Measurements from ENCODE around the gene EIPR1.

EIPR1 gene

DNA sequence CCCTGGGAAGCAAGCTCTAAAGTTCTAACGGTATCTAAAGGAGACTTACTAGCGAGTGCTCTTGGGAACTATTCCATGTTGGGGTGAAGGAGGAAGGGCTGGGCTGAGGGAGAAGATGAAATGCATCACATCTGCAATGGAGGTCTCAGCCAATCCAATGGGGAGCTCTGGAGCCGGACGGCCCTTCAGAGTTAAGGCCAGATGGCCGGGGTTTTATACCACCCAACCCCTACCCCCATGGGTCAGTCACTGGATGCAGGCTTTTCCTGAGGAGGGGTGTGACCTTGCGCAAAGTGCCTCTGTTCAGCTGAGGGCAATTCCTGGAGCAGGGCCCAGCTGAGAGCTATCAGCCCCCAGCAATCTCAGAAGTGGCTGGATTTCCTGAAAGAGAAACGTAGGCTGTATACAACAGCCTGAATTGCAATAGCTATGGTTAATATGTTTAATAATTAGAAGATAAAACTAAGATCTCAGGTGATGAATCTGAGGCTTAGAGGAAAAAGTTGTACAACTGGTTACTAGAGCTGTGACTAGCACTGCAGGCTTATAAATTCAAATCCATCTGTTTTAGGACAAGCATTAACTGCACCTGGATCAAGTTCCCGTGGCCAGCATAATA lies 21.6 kb downstream of the EIPR1 start:
- DNase-seq = no peak

DNA sequence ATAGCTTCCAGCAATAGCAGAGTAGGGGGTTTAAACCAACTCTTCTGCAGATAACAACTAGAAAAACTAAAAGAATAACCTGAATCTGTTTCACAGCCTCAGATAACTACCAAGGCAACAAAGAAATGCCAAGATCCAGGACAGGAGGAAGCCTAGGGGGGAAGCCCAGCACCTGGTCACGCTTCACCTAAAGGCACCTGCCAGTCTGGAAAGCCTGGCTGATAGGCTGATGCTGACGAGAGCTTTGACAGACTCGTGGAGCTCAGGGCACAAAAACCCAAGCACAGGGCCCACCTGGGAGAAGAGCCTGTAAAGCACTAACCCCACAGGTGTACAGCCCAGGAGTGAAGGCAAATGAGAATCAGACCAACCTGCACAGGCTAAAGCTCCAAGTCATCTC lies 22.6 kb downstream of the EIPR1 start:
- DNase-seq = no peak

DNA sequence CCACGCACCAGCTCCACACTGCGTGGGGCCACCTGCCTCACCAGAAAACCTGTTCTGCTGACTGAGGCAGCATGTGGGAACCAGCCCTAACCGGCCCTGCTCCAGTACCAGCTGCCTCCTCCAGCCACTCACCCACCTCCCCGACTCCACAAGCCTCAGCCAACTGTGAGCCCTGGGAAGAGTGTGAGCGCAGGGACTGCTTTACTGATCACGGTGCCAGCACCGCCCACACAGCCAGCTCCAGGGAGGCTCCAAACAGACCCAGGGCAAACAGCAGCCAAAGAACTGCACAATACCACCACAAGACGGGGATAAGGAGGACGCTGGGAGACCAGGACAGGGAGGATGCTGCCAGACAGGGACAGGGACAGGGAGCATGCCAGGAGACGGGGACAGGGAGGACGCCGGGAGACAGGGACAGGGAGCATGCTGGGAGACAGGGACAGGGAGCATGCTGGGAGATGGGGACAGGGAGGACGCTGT lies 28.4 kb downstream of the EIPR1 start:
- peak; percentile 72 for DNase-seq

DNA sequence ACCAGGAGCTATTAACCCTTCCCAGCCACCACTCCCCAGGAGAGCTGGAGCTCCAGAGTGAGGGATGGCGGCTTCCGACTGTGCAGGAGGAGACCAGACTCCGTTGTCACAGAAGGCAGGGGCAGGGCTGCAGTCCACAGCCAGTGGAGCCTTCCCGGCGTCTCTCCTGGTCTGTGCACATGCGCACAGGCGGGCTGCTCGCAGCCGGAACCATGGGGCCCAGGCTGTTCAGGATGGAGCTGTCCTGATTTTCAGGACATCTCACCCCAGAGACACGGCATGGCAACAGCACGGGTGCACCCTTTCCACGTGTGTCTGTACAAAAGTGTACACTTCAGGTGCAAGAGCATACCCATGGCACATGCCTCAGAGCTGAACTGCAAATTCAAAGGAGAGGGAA lies 28.9 kb downstream of the EIPR1 start:
- peak; percentile 73 for DNase-seq

DNA sequence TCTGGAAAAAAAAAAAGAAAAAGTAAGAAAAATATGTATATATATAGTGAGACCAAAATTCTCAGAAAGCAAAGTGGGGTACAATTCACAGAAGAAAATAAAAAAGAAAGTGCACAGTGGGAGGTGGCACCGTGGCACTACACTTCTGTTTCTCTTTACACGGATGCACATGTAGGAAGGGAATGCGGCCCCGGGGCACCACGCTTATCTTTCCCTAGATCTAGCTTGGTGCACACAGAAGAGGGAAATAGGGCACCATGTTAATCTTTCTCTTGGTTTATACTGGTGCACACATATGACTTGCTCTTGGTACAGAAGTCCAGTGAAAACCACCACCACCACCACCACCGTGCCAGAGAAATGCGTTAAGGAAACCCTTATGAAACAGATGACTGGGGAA lies 32.0 kb downstream of the EIPR1 start:
- no peak for DNase-seq

DNA sequence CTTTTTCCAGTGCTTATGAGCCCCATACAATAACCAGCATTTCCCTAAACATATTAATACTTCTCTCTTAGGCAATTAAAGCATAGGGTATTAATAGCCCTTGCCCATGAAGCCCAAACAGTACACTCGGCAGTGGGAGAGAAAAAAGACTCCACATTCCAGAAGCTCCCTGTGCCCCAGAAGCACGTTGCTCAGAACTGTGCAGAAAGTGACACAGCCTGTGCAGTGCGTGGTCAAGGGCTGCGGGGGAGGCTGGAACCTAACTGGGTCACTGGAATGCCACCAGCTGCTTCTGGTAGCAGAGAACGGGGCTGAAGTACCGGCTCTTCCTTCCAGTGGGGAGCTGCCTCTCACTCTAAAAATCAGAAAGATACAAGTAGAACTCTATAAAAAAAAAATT lies 32.7 kb downstream of the EIPR1 start:
- DNase-seq = no peak

DNA sequence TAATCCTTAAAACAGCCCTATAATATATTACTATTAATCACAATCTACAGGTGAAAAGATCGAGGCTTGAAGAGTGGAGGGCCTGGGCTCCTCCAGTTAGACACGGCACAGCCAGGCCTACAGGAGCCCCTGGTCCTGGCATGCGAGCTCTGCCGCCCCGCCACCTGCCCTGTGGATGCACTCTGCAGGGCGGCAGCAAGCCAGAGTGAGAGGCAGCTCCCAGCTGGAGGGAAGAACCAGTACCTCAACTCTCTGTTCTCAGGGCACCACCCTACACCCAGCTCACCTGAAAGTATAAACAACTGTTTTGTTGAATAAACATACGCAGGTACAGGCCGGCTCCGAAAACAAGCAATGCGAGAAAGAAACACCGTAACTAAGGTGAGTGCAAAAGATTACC lies 34.6 kb downstream of the EIPR1 start:
- no peak for DNase-seq

DNA sequence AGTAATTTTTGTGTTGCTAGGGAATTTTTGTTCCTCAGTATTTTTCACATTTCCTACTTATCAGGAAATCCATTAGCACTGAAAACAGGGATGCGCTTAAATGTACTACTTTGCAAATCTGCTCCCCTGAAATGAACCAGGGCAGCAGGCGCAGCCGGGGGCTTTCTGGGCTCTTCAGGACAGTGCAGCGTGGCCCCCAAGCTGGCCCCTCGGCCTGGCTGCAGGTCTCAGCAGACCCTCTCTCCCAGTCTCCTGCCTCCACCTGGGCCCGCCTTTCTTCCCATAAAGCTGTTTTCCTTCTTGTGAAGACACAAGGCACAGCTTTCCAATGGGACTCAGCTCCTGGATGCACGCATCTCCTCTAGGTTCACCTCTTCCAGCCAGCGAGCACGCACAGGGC lies 35.3 kb downstream of the EIPR1 start:
- DNase-seq = no peak

DNA sequence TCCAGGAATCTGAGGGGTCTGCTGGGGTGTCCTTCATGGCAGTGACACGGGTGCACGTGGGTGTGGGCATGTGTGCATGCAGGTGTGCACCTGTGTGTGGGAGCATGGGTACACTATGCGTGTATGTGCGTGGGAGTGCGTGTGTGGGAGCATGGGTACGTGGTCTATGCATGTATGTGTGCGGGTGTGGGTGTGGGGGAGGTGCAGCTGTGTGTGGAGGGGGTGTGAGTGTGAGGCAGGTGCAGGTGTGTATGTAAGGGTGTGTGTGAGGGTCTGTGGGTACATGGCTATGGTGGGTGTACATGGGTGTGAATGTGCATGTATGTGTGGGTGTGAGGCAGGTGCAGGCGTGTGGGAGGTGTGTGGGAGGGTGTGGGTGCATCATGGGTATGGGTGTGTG lies 36.3 kb downstream of the EIPR1 start:
- DNase-seq = no peak

DNA sequence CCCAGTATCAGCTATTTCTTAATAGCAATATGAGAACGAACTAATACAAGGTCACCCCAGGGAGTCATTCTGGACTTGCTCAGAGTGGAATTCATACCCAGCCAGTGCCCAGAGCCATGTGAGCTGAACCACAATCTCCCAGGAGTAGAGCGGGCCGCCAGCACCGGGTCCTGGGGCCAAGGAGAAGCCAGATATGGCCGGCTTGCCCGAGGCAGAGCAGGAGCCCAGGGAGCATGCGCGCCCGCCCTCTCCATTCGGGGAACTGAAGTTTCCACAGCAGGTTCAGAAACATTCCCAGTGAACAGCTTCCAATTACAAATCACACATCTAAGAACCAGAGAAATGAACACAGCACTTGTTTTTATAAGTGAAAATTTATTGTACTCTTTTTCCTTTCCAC lies 37.5 kb downstream of the EIPR1 start:
- no peak for DNase-seq

DNA sequence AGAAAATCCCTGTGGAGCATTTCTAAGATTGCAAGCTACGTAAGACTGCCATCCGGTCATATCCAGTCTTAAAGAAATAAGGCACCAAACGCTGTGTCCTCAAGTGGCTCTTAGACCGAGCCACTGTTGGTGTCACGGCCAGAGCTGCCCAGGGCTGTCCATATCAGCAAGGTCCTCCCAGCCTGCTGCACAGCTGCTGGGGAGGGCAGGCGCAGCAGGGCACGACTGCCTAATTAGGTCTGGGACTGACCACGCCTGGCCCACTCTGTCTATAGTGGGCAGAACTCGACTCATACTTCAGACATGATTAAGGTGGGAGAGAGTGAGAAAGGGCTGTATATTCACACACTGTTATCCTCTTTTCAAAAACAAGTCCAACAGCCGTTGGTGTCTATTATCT lies 39.3 kb downstream of the EIPR1 start:
- no peak for DNase-seq

DNA sequence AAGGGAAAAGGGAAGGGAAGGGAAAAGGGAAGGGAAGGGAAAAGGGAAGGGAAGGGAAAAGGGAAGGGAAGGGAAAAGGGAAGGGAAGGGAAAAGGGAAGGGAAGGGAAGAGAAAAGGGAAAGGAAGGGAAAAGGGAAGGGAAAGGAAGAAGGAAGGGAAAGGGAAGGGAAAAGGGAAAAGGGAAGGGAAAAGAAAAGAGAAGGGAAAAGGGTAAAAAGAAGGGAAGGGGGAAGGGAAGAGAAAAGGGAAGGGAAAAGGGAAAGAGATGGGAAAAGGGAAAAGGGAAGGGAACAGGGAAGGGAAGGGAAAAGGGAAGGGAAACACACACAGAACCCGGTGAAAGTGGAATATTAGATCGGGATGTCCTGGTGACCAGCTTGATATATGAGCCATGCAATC lies 40.8 kb downstream of the EIPR1 start:
- no peak for DNase-seq

DNA sequence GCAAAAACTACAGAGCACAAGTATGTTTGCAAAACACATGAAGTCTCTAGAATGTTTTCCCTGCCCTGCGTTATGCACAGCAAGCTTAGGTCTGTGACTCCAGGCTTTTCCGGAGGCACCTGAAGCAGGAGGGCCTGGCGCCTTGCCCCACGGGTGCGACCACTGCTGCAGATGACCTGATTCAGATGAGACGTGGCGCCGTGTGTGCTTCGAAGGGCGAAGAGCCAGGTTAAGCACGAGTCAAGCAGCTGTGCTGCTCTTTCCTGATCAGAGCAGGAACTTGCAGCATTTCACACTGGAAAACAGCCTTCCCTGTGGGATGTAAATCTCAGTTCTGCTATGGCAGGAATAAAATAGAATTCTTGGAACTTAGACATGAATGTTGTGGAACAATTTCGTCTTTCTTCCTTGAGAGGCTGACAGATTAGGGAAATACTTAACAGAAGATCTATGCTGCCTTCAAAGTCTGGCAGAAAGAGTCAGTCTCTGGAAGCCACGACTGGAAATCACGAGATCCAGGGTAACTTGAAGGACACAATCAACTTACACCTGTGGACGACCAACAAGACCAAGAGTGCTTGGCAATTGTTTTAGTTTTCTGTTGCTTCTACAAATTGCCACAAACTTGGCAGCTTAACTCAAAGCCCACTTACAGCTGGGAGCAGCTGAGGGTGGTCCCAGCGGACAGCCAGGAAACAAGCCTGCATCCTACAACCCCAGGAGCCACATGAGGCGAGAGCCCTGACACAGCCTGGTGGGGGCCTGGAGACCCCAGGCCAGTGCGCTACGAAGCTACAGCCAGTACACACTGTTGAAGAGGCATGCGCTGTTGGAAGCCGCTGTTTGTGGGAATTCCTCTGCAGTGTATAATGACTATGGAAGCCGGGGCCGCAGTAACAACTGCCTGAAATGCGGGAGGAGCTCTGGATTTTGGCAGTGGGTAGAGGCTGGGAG lies 42.9 kb downstream of the EIPR1 start:
- no peak for DNase-seq

DNA sequence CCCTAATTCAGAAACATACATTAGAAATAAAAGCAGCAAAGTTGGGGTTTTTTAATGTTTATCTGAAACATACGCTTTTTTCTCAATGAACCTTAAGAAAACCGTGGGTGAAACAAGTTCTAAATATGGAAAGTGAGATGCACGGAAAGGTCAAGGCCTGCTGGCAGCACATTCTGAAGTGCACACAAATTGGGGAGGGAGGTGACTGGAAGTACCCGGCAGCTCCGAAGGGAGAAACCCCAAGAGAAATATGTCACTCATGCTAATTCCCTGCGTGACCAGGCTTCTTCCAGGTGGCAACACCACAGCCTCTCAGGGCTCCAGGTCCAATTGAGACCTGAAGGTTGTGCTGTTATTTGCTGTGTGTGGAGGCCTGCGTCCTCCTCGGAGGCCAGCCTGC lies 45.5 kb downstream of the EIPR1 start:
- no peak for DNase-seq

DNA sequence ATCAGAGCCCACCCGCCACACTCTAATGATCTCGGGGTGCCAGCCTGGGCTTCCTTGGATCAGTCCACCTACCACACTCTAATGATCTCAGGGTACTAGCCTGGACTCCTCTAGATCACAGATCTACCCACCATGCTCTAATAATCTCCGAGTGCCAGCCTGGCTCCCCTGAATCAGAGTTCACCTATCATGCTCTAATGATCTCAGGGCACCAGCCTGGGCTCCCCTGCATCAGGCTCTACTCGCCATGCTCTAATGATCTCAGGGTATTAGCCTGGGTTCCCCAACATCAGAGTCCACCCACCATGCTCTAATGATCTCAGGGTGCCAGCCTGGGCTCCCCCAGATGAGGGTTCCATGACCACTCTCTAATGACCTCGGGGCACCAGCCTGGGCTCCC lies 48.1 kb downstream of the EIPR1 start:
- DNase-seq = no peak

DNA sequence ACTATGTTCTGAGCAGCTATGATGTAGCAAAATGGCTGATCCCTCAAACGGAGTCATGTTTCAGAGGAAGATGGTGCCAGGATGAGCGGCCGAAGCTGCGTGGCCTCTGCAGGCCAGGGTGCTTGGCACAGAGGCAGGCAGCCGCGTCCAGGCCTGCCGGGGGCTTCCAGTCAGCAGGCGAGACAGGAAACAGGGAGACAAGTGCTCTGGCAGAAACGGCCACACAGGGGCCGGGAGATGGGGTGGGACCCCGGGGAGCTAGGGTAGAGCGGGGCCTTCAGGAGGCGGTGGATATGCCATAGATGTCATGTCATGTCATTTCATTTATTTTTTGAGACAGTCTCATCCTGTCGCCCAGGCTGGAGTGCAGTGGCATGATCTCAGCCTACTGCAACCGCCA lies 50.7 kb downstream of the EIPR1 start:
- DNase-seq = no peak

DNA sequence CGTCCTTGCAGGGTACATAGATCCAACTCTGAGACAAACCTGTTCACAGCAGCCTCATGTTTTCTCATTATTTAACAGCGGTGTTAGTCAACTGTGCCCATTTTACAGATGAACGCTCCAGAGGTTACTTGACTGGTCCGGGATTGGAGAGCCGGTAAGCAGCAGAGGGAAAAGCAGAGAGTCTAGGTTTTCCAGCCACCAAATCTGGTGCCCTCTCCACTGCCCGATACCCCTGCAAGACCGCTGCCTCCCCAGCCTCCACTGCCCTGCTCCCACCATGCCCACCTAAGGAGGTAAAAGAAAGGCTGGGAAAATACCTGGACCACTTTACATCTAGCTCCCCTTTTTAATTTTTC lies 51.5 kb downstream of the EIPR1 start:
- no peak for DNase-seq

DNA sequence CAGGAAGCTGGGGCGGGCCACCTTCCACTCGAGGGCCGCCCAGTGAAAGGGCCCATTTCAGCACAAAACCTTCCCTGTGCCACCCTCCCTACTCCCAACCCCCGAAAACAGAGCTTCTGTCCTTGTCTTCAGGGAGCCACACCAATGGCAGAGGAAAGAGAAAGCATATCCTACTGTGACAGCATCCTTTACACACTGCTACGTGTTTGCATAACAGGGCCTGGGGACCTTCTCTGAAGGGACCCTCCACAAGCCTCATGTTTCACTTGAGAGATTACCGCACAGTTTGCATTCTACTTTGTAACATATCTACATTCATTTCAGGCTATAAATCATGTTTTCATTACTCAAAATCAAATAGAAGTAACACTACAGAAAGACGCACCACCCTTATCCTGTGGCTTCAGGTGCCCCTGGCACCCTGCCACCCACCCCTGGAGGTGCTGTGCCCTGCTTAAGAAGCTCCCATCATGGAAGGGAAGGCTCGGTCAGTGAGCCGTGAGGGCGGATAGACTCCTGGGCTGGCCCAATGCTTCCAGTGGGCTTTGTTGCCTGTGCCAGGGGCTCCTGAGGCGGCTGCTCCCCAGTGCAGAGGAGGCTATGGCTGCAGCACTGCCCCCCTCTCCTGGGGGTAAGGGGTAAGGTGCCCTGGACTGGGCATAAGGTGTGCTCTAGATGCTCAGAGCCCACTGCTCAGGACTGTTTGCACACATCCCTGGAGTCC lies 52.0 kb downstream of the EIPR1 start:
- DNase-seq = peak; percentile 27

DNA sequence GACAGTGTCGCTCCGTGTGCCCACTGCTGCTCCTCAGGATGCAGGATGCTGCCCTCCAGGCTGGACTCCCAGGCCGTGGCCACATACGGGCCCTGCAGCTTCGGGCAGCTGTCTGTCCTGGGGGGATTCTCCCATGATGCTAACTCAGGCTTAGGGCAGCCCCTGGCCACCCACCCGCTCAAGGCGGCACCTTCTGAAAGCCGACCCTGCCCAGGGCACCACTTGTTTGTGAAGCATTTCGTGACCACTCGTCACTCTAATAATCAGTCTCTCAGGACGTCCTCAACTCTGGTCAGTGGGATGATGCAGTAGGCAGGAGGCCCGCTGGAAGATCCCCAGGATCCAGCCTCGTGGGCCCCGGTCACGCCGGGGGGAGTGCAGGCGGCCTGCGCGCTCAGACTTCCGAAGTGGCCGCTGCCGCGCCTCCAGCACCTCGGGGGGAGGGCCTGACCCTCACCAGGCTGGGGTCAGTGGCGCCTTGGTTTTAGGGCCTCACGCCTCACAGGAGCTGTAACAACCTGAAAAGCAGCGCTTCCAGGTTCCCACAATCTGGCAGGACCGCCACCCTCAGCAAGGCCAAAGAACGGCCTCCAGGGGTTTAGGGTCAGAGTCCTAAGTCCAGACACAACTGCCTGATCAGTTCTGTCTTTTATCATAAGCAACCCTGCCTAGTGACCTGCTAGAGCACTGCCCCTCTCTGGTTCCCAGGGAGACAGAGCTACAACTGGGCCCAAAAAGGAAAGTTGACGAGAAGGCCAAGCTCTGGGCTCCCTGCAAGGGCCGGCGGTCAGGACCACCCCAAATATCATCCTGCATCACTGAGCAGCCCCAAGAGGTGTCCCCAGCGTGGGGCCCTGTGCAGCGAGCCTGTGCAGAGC lies 53.0 kb downstream of the EIPR1 start:
- DNase-seq = no peak

DNA sequence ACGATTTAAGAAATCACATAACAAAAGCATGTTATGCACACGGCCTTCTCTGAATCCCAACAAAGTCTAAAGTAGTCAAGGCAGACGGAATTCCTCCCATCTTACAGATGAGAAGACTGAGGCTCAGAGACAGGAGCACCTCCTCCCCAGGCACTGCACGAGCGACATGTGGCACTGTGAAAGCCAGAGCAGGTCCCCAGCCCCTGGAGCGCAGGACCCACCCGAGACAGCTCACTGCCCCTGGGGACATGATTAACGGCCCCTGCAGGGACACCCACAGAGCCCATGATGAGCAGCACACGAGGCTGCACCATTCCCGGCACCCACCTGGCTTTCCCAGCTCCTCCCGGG lies 53.6 kb downstream of the EIPR1 start:
- DNase-seq = no peak

DNA sequence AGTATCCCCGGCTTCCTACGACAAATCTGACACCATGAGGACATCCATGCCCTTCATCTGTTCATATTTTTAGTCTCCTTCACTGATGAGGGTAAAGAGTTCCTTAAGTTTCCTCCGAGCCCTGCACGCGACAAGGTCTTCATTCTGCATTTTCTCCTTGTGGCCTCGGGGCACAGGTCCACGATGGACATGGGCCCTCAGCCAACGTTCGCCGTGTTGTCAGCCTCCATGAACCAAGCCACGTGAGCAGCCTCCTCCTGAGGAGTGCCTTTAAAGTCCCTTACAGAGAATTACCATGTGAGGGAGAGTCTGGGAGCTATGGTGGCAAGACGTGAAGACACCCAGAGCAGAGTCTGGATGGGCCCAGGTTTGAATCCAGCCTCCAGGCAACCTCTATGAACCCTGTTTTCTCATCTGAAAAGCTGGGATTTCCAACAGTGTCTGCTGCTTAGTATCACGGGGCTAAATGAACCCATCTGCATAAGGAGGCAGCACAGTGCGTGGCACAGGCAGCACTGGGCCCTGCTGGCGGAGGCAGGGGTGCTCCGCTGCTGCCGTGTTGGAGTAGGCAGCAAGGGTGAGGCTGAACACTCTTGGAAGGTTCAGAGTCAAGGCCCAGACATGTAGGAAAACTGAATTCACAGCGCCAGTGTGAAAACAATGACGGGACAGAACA lies 54.1 kb downstream of the EIPR1 start:
- no peak for DNase-seq

DNA sequence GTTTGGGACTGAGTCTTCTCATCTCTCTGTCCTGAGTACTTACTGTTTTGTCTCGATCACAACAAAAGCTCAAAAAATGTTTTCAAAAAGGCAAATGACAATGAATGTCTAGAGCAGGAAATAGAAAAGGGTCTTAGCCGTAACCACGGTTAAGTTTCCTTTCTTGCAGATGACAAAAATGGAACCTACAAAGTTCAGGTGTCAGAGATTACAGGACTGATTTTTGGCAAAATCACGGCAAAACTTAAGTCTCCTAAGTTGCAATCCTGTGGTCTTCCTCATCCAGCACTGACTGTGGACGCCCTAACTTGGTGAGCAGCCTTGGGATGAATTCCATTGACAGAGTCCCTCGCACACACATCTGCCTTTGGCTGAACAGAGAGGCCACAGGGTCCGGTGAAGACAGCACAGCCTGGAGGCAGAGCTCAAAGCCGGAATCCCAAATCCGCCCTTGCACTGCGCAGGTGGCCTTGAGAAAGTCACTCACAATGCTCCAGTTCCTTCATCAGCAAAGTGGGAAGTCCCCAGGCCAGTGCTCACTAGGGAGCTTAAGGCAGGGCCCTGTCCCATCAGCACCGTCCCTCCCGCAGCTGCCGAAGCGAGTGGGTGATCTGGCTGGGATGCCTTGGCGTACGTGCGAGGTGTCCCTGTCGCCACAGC lies 55.2 kb downstream of the EIPR1 start:
- no peak for DNase-seq
